Right cardiac atrium (tissue), 5 donors: ENCODE measurements around the gene GPAT3. TPM values are rescaled to one million over a fixed set of nuclear protein-coding genes. Genes with fewer than 3 reads are reported as not detected.
"Not testable (repeated sequence)": the region's sequence is repeated elsewhere in the genome, so short reads cannot be mapped to it uniquely, and the experiment has no call there.

Experiments used
- ATAC-seq, 2 donors: fragments of 200-7000 bp; cut with Tn5 transposase; one replicate each; pipeline versions ENCODE4 v1.8.0 to v1.9.1; 2020; ENCODE audit warnings: moderate library complexity in 2 of 2, mild to moderate bottlenecking in 1 of 2
- DNase-seq, 3 donors: peaks; one replicate each; pipeline ENCODE4 v3.0.0-alpha.2; 2020
- H3K27ac ChIP-seq: one replicate; pipeline ENCODE4 v1.5.1; 2013; ENCODE audit warnings: mild to moderate bottlenecking, low read length, control low read depth, moderate library complexity
- H3K27me3 ChIP-seq: one replicate; pipeline ENCODE4 v1.6.1; 2013; ENCODE audit not compliant: control insufficient read depth, insufficient read depth
- H3K4me1 ChIP-seq: one replicate; pipeline ENCODE4 v1.6.1; 2013; ENCODE audit warnings: low read length; ENCODE audit not compliant: control insufficient read depth, insufficient read depth
- H3K4me3 ChIP-seq: one replicate; pipeline ENCODE4 v1.5.1; 2013; ENCODE audit warnings: low read length, control low read depth
- H3K9me3 ChIP-seq: one replicate; pipeline ENCODE4 v1.6.1; 2013; ENCODE audit warnings: low read length; ENCODE audit not compliant: control insufficient read depth
- whole genome bisulfite sequencing: extraction: QIAGEN DNeasy Blood & Tissue Kit; methylation state at CpG from one replicate; pipeline ENCODE4 v1.1.7; 2013; 5-methylcytosine and 5-hydroxymethylcytosine counted together
- intact Hi-C, 4 donors: fragments of 100-400 bp; cut with DNase I; formaldehyde crosslinking; loops; one replicate each; pipeline versions ENCODE4 v1.11.0 to v1.14.0; 2022 to 2023
- polyA plus RNA-seq: library from polyadenylated mRNA; stranded (reverse); fragments of 200-250 nt; gene quantifications from one replicate; pipeline ENCODE4 v1.2.3, GENCODE V29; 2013
- total RNA-seq, 4 donors: library from RNA; stranded (reverse); fragmentation: NEBNext Ultra II Directional; extraction: Animal tissue kit (Norgen Biotek cat#: 25700); gene quantifications; one replicate each; pipeline ENCODE4 v1.2.1, GENCODE V29; 2021
- donor health status: healthy with polysubstance abuse.
- donor health status: DM: no; HTN: yes; CAD: no.
- donor health status: DM: no; HTN: no; CAD: no.
- donor health status: DM: no; HTN: yes; CAD: no; lungs with severe emphysema.
- donor health status: DM: yes; HTN: yes; CAD: no.

GPAT3 gene
- total and polyA plus RNA-seq, 5 donors, result 19.9 to 33.5 (median 31.5) TPM

DNA sequence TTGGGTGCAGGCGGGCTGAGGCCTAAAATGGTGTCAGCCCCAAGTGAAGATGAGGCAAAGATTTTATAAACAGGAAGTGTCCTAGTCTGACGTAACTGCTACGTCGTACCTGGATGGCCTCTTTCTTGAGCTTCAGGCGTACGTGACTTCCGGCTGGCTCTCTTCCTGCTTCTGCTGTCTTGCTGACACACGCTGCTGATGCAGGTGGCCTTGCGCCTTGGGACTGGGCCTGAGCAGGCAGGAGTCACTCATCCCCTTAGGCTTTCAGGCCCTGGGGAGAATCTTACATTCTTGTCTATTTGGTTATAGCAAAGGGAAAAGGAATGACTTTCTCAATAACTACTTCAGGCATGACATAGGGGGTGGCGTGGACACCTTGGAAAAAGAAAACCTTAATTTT, 30.9 kb upstream of the GPAT3 start:
- DNase-seq, result no peak
- H3K4me1 ChIP-seq, result no peaks in the 10 kb centered on the region
- H3K27ac ChIP-seq, result no peak overlapping the region
- no peaks in the 10 kb centered on the region for H3K9me3 ChIP-seq
- WGBS, result 78% methylated on average over 10 of the region's 10 CpGs
- no peaks in the 10 kb centered on the region for H3K27me3 ChIP-seq
- no peak for ATAC-seq
- intact Hi-C loops, result loop anchor here in 2 of 4 donors (5.0 kb wide), 2 partner anchors 132 to 137 kb away; no protein-coding TSS in a partner anchor
- no peak overlapping the region for H3K4me3 ChIP-seq

DNA sequence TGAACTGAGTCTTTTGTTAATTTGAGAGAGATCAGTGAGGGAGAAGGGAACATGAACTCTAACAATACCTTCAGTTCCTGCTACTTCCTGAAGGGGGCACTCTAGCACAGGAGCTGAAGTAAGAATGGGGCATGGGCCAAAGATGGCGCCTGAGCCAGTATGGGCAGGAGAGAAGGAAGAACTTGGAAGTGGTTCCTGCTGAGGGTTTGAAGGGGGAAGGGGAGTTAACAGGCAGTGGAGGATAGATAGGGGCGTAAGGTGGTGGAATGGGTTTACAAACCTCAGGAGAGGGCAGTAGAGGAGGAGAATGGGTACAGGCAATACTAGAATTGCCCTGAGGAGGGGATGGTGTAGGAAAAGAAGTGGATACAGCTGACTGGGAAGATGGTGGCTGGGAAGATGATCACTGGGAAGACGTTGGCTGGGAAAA, 26.7 kb upstream of the GPAT3 start:
- H3K9me3 ChIP-seq, H3K4me1 ChIP-seq, H3K27ac ChIP-seq, H3K4me3 ChIP-seq, H3K27me3 ChIP-seq: not testable (repeated sequence)
- ATAC-seq (peak in 1 of 2 donors; percentile 48), DNase-seq (peak in 2 of 3 donors; percentile 32 to 72)
- intact Hi-C loops, result loop anchor here in 3 of 4 donors (2.0 to 5.0 kb wide), 3 partner anchors 128 to 133 kb away; no protein-coding TSS in a partner anchor
- WGBS, result 61% methylated on average over 3 of the region's 3 CpGs

DNA sequence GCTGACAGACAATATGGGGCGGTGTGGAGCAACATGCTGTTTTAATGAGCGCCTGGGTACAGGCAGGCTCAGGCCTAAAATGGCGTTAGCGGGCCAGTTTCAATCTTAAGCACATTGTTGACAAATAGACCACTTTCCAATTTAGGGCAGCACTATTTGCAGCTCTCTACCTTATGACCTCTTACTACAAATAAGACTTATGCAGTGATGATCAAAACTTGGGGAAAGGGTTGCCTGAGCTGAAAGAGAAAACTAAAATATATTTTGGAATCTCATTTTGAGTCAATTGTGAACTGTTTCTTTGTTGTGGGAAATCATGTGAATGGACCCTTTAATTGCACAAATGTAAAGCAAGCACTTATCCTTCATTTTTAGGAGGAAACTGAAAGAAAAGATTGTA, 25.5 kb upstream of the GPAT3 start:
- no peaks in the 10 kb centered on the region for H3K4me1 ChIP-seq
- H3K27ac ChIP-seq, result no peak overlapping the region
- 89% methylated on average over 4 of the region's 4 CpGs for WGBS
- no peaks in the 10 kb centered on the region for H3K27me3 ChIP-seq
- DNase-seq (no peak), ATAC-seq (no peak)
- intact Hi-C loops, result loop anchor here in 1 of 4 donors (5.0 kb wide), 1 partner anchor 132 kb away; no protein-coding TSS in a partner anchor
- no peak overlapping the region for H3K4me3 ChIP-seq
- H3K9me3 ChIP-seq, result no peaks in the 10 kb centered on the region

DNA sequence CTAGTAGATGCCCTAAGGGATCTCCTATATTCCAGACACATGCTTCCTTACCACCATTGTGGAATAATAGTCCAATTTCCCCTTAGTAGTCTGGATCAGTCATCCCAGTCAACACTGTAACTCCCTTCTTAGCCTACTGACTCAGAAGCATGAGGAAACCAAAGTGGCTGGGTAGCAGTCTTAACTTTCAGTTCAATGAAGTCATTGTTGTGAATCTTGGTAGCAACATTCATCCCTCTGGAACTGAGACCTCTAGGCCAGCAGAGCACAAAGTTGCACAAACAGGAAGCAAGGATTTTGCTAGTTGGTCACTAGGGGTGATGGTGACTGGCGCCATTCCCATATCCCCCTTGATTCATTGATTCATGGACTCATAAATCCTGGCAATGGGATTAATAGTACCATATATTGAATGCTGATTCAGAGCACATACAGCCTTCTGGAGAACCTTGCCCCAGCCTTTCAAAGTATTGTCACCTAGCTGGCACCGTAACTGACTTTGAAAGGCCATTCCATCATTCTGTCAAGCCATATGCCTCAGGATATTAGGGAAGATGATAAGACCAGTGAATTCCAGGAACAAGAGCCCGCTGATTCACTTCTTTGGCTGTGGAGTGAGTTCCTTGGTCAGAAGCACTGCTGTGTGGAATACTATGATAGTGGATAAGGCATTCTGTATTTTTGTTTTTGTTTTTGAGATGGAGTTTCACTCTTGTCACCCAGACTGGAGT, 19.7 kb upstream of the GPAT3 start:
- DNase-seq, result peak in 1 of 3 donors; percentile 34
- Histone ChIP-seq H3K4me1 (no peaks in the 10 kb centered on the region), H3K27me3 (no peaks in the 10 kb centered on the region), H3K4me3 (no peak overlapping the region), H3K27ac (no peak overlapping the region), H3K9me3 (no peaks in the 10 kb centered on the region)
- ATAC-seq, result peak; percentile 16 to 62
- intact Hi-C loops, result no loop called here
- 58% methylated on average over 3 of the region's 3 CpGs for WGBS

DNA sequence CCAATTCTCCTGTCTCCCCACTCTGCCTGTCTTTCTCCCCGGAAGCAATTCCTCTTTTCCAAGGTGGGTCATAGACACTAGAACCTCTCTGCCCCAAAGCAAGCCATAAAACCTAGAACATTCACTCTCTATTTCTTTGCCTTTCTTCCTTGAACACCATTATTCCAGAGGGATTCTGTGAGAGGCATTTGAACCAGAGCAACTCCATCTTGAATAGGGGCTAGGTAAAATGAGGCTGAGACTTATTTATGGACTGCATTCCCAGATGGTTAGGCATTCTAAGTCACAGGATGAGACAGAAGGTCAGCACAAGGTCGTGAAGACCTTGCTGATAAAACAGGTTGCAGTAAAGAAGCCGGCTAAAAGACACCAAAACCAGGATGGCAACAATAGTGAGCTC, 13.7 kb upstream of the GPAT3 start:
- no peak overlapping the region for H3K27ac ChIP-seq
- intact Hi-C loops, result no loop called here
- ATAC-seq, result no peak
- no peaks in the 10 kb centered on the region for H3K27me3 ChIP-seq
- no peak for DNase-seq
- no peak overlapping the region for H3K4me3 ChIP-seq
- no peaks in the 10 kb centered on the region for H3K9me3 ChIP-seq
- 60% methylated on average over 3 of the region's 3 CpGs for WGBS
- no peaks in the 10 kb centered on the region for H3K4me1 ChIP-seq

DNA sequence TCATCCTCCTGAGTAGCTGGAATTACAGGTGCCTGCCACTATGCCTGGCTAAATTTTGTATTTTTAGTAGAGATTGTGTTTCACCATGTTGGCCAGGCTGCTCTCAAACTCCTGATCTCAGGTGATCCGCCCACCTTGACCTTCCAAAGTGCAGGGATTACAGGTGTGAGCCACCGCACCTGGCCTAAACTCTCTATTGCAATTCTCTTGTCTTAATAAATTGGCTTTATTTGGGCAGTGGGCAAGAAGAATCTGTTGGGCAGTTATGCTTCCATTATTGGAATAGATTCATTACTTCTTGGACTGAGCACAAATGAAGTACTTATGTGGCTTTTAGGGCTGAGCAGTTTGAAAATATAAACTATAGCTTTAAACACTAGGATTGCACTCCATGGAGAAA, 8.2 kb upstream of the GPAT3 start:
- intact Hi-C loops, result no loop called here
- 86% methylated on average over 2 of the region's 2 CpGs for WGBS
- no peak for ATAC-seq

DNA sequence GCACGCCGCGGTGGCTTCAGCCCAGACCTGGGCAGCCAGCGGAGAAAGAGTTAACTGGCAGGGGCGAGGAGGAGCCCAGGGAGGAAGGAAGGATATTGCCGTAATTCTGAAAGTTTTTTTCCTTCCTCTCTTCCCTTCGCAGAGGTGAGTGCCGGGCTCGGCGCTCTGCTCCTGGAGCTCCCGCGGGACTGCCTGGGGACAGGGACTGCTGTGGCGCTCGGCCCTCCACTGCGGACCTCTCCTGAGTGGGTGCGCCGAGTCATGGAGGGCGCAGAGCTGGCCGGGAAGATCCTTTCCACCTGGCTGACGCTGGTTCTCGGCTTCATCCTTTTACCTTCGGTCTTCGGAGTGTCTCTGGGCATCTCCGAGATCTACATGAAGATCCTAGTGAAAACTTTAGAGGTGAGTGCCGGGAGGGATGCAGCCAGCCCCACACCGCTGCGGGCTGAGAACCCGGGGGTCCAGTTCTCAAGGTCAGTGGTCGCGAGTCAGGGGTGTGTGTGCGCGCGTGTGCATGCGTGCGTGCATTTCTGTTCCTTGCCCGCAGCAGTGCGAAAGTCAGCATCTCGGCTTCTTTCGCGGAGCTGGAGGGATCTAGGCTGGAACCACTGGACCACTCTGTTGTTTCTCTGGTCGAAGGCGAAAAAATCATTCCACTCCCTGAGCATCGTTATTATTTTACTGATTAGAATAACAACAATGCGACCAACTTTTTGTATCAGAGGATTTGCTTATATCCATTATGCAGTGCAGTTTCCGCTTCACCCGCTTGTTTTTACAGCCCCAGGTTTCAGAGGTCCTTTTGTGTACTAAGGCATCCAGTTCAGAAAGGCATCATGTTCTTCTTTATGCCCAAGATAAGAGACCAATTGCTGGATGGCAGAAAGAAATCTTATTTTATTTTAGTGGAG, 709 bp downstream of the GPAT3 start:
- intact Hi-C loops, result no loop called here
- Histone ChIP-seq H3K27me3 (no peaks in the 10 kb centered on the region), H3K9me3 (no peaks in the 10 kb centered on the region), H3K4me3 (peak overlapping the region; percentile 73), H3K4me1 (no peaks in the 10 kb centered on the region), H3K27ac (peak overlapping the region; percentile 86)
- ATAC-seq, result peak; percentile 63 to 70
- peak in 1 of 3 donors; percentile 53 for DNase-seq
- WGBS, result 6% methylated on average over 46 of the region's 46 CpGs

More for the DNA sequence above, 8.2 kb upstream of the GPAT3 start:
- no peak overlapping the region for H3K27ac ChIP-seq
- H3K27me3 ChIP-seq, result no peaks in the 10 kb centered on the region
- no peaks in the 10 kb centered on the region for H3K4me1 ChIP-seq
- no peak for DNase-seq
- no peaks in the 10 kb centered on the region for H3K9me3 ChIP-seq
- H3K4me3 ChIP-seq, result no peak overlapping the region

DNA sequence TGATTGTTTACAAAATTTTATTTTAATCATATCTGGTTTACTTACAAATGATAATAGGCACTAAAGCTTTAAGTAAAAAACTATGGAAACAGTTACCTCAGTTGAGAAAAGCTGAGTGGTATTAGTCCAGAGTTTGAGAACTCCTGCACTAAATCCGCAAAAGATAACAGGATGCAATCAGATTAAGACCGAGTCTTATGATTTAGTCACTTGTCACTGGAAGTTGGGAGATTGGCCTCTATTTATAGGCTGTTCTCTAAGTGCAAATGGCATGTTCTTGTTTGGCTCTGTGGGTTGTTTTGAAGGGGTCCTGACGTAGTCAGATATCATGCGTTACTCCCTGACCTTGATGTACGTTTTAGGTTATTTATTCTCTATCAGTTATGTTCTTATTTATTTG, 6.3 kb downstream of the GPAT3 start:
- DNase-seq (no peak), ATAC-seq (peak; percentile 57 to 71)
- H3K4me3 ChIP-seq, result no peak overlapping the region
- peaks cover 3% of the 10 kb centered on the region for H3K4me1 ChIP-seq
- no peaks in the 10 kb centered on the region for H3K27me3 ChIP-seq
- no peaks in the 10 kb centered on the region for H3K9me3 ChIP-seq
- 63% methylated on average over 5 of the region's 5 CpGs for WGBS
- intact Hi-C loops, result no loop called here
- H3K27ac ChIP-seq, result no peak overlapping the region

DNA sequence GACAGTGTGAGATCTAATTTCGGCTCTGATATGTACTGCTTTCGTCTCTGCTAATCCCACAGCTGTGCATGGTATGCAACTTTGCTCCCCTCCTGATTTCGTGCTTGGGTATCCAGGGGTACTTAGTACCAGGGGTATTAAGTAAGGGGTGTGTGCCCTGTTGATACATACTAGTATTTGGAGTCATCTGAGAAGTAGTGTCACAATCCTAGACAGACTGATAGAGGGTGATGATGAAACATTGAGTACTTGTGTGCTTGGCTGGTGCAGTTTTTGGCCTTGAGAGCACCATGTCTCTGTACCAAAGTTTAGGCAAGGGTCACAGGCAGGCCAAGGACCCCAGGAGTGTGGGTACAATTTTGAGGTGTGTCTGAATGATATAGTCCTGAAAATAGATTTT, 10.9 kb downstream of the GPAT3 start:
- Histone ChIP-seq H3K27ac (peak overlapping the region; percentile 71), H3K4me3 (no peak overlapping the region), H3K4me1 (peaks cover 3% of the 10 kb centered on the region), H3K27me3 (no peaks in the 10 kb centered on the region), H3K9me3 (no peaks in the 10 kb centered on the region)
- peak; percentile 75 to 82 for ATAC-seq
- WGBS, result 57% methylated on average over 3 of the region's 3 CpGs
- DNase-seq, result no peak
- intact Hi-C loops, result no loop called here

DNA sequence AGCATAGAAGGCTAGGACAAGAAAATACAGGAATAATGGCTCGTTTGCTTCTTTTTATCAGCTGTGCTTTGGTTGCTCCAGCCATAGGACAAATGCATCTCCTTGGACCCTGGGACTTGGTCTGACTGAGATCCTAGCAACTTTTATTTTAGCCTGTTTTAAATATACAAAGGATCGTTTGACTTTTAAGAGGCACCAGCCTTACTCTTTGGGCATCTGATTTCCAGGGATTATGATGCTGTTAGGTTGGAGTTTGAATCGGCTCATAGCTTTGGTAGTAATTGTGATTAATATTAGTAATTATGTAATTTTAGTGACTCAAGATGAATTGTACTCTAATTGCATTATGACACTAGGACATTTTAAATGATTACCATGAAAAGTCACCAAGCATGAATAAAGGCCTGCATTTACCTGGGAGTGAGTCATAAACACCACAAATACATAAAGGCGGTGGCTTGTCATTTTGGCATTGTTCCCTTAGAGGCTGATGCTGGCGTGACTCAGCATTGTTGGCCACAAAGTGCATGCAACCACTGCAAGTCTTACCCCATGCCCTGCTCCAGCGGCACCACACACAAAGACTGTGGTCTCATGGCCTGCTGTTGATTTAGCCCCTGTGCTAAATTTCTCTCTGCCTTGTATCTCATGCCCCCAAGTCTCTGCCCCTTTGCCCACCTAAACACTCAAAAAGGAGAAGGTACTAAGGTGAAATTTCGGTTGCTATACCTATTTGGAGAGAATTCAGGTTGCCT, 12.4 kb downstream of the GPAT3 start:
- WGBS, result 63% methylated on average over 7 of the region's 7 CpGs
- DNase-seq (peak; percentile 53 to 72 (median 58)), ATAC-seq (peak; percentile 79 to 87)
- Histone ChIP-seq H3K9me3 (no peaks in the 10 kb centered on the region), H3K4me1 (peaks cover 3% of the 10 kb centered on the region), H3K27ac (peak overlapping the region; percentile 86), H3K27me3 (no peaks in the 10 kb centered on the region), H3K4me3 (no peak overlapping the region)
- intact Hi-C loops, result no loop called here
